OCI-LY7 (cell line): Measurements from ENCODE around the gene MAPK14. TPM values are rescaled to one million over a fixed set of nuclear protein-coding genes. Genes with fewer than 3 reads are reported as not detected.

Source experiments
- BruUV-seq: library from RNA; stranded (reverse); fragments of 400-500 nt; replicated peaks from 2 replicates; lab custom pipeline; 2021; lab: Mats Ljungman, UMichigan
- CTCF ChIA-PET: fragments of 300-600 bp; sonication (Branson Sonifier 250); formaldehyde crosslinking; loops from one replicate; lab custom pipeline; 2022; ENCODE audit warnings: antibody characterized with exemption; ENCODE audit not compliant: unreplicated experiment; lab: Charles Lee
- POLR2A ChIA-PET: fragments of 300-600 bp; sonication (Branson Sonifier 250); formaldehyde crosslinking; loops from one replicate; lab custom pipeline; 2022; ENCODE audit warnings: antibody characterized with exemption; lab: Charles Lee
- DNase-seq: peaks from one replicate; pipeline ENCODE4 v3.0.0-alpha.2; 2015; ENCODE audit warnings: low spot score
- H2AFZ ChIP-seq: fragments of 200-600 bp; sonication (generic), shearing (Covaris generic); 2 replicates; pipeline ENCODE4 v1.6.1; 2014; ENCODE audit warnings: mild to moderate bottlenecking, antibody characterized with exemption, low read length, moderate library complexity
- H3K27ac ChIP-seq: fragments of 200-600 bp; sonication (generic); 2 replicates; pipeline ENCODE4 v1.5.1; 2014; ENCODE audit warnings: mixed run types, low read depth, mild to moderate bottlenecking, moderate library complexity, low read length, inconsistent platforms; ENCODE audit not compliant: poor library complexity, severe bottlenecking
- H3K36me3 ChIP-seq: fragments of 200-600 bp; sonication (generic); 2 replicates; pipeline ENCODE4 v1.6.1; 2014; ENCODE audit warnings: mild to moderate bottlenecking, antibody characterized with exemption, low read length, moderate library complexity, mixed read lengths; ENCODE audit not compliant: insufficient read depth
- H3K4me1 ChIP-seq: fragments of 200-600 bp; sonication (generic); 2 replicates; pipeline ENCODE4 v1.5.1; 2014; ENCODE audit warnings: mild to moderate bottlenecking, low read length; ENCODE audit not compliant: insufficient read depth, poor library complexity, severe bottlenecking
- H3K4me2 ChIP-seq: fragments of 200-600 bp; sonication (generic); 2 replicates; pipeline ENCODE4 v1.6.1; 2014; ENCODE audit warnings: mild to moderate bottlenecking, low read length
- H3K4me3 ChIP-seq: fragments of 200-600 bp; sonication (generic); 2 replicates; pipeline ENCODE4 v1.5.1; 2014; ENCODE audit warnings: mild to moderate bottlenecking, low read depth, low read length; ENCODE audit not compliant: poor library complexity, severe bottlenecking
- H3K79me2 ChIP-seq: fragments of 200-600 bp; sonication (generic); 2 replicates; pipeline ENCODE4 v1.6.1; 2016; ENCODE audit warnings: low read depth, mild to moderate bottlenecking, low read length, moderate library complexity, mixed read lengths; ENCODE audit not compliant: insufficient read depth
- H3K9me2 ChIP-seq: fragments of 200-600 bp; sonication (generic); 2 replicates; pipeline ENCODE4 v1.6.1; 2016; ENCODE audit warnings: mild to moderate bottlenecking, low read length, mixed read lengths; ENCODE audit not compliant: insufficient read depth
- H3K9me3 ChIP-seq: fragments of 200-600 bp; sonication (generic); 2 replicates; pipeline ENCODE4 v1.6.1; 2014; ENCODE audit warnings: mild to moderate bottlenecking, mixed run types, low read length, mixed read lengths
- H4K20me1 ChIP-seq: fragments of 200-600 bp; sonication (generic); 2 replicates; pipeline ENCODE4 v1.6.1; 2014; ENCODE audit warnings: mild to moderate bottlenecking, antibody characterized with exemption, low read length, moderate library complexity, mixed read lengths; ENCODE audit not compliant: insufficient read depth
- CTCF ChIP-seq: fragments of 200-600 bp; sonication (generic); conservative IDR thresholded peaks from 2 replicates; pipeline ENCODE4 v1.5.1; 2014; ENCODE audit warnings: mild to moderate bottlenecking, antibody characterized with exemption, low read length, moderate library complexity, mixed read lengths
- EZH2phosphoT487 ChIP-seq: fragments of 200-600 bp; sonication (generic); IDR thresholded peaks from 2 replicates; pipeline ENCODE4 v1.6.1; 2018; ENCODE audit warnings: low read depth, borderline replicate concordance, mild to moderate bottlenecking, mixed run types, antibody characterized with exemption, low read length, moderate library complexity, mixed read lengths
- intact Hi-C: fragments of 100-400 bp; cut with micrococcal nuclease; formaldehyde crosslinking; loops from one replicate; pipeline ENCODE4 v1.10.0; 2022; ENCODE audit not compliant: unreplicated experiment
- total RNA-seq, 2 experiments: library from RNA; depleted of rRNA in 1 of 2; stranded (reverse); fragments of >200 nt in 1 of 2; shearing (Covaris generic) in 1 of 2; gene quantifications; 2 replicates each; pipeline ENCODE4 v1.2.3, GENCODE V29; 2014 to 2022

Gene MAPK14
- total RNA-seq, 2 experiments from 2014 or later: 38.7 to 43.1 TPM

- peaks cover 23% of the 10 kb centered on the region; the same call in 1 of the 2 replicates for H3K79me2 ChIP-seq
- no peaks in the 10 kb centered on the region for H3K9me2 ChIP-seq
- DNase-seq: no peak
- H3K9me3 ChIP-seq: no peaks in the 10 kb centered on the region
- POLR2A ChIA-PET: interaction anchor here (1.2 kb wide), 1 partner anchor 22 kb away, joined by 5 read pairs; no protein-coding TSS in a partner anchor
- no TSS peak for BruUV-seq
- intact Hi-C loops: no loop called here
- CTCF ChIA-PET: no interaction called here
- H3K4me3 ChIP-seq: no peak overlapping the region
- TF ChIP-seq EZH2phosphoT487: no peak
- TF ChIP-seq CTCF: no peak
- peaks cover 7% of the 10 kb centered on the region for H3K4me1 ChIP-seq
- H3K4me2 ChIP-seq: no peak overlapping the region
- H3K27ac ChIP-seq: no peak overlapping the region
- no peak overlapping the region for H2AFZ ChIP-seq
- peaks cover 26% of the 10 kb centered on the region for H3K36me3 ChIP-seq
- H4K20me1 ChIP-seq: peaks cover 11% of the 10 kb centered on the region; the same call in 1 of the 2 replicates
Measured at GRCh38 chr6:36050947-36051710, 23.5 kb downstream of the MAPK14 start.

- Histone ChIP-seq H2AFZ (no peak overlapping the region), H3K27ac (no peak overlapping the region), H3K79me2 (peaks cover 14% of the 10 kb centered on the region; the same call in 1 of the 2 replicates), H3K4me1 (peaks cover 7% of the 10 kb centered on the region), H3K4me2 (no peak overlapping the region), H4K20me1 (peaks cover 11% of the 10 kb centered on the region; the same call in 1 of the 2 replicates), H3K4me3 (no peak overlapping the region), H3K9me3 (no peaks in the 10 kb centered on the region), H3K9me2 (no peaks in the 10 kb centered on the region), H3K36me3 (peaks cover 33% of the 10 kb centered on the region)
- no TSS peak for BruUV-seq
- CTCF ChIA-PET: no interaction called here
- intact Hi-C loops: no loop called here
- POLR2A ChIA-PET: interaction anchor here (1.2 kb wide), 1 partner anchor 23 kb away, joined by 5 read pairs; no protein-coding TSS in a partner anchor
- DNase-seq: no peak
- TF ChIP-seq CTCF (no peak), EZH2phosphoT487 (no peak)
Measured at GRCh38 chr6:36052097-36052496, 24.5 kb downstream of the MAPK14 start.

GRCh38 chr6:36053878-36054277, 26.3 kb downstream of the MAPK14 start:
- H3K4me1 ChIP-seq: peaks cover 7% of the 10 kb centered on the region
- no peaks in the 10 kb centered on the region for H3K9me3 ChIP-seq
- H3K36me3 ChIP-seq: peaks cover 33% of the 10 kb centered on the region
- no peaks in the 10 kb centered on the region for H3K9me2 ChIP-seq
- H3K4me2 ChIP-seq: no peak overlapping the region
- H3K27ac ChIP-seq: no peak overlapping the region
- TF ChIP-seq EZH2phosphoT487 (no peak), CTCF (no peak)
- POLR2A ChIA-PET: interaction anchor here (0.5 kb wide), 1 partner anchor 8 kb away, joined by 3 read pairs; no protein-coding TSS in a partner anchor
- no peak overlapping the region for H3K4me3 ChIP-seq
- intact Hi-C loops: no loop called here
- CTCF ChIA-PET: no interaction called here
- H3K79me2 ChIP-seq: peaks cover 9% of the 10 kb centered on the region; the same call in 1 of the 2 replicates
- H2AFZ ChIP-seq: no peak overlapping the region
- DNase-seq: no peak
- 0 out of 2 replicates have a peak, but pooled peaks cover 7% of the 10 kb centered on the region for H4K20me1 ChIP-seq
- BruUV-seq: no TSS peak
